HepG2 (cell line): Measurements from ENCODE around the gene FER1L5. TPM values are rescaled to one million over a fixed set of nuclear protein-coding genes. Genes with fewer than 3 reads are reported as not detected.

ENCODE experiments used
- DNMT3B ChIP-seq: conservative IDR thresholded peaks from 2 replicates; pipeline ENCODE4 v1.6.1; 2016; ENCODE audit warnings: missing biosample characterization, control low read depth
- ELF1 ChIP-seq: sonication (generic); formaldehyde crosslinking; IDR thresholded peaks from 2 replicates; pipeline ENCODE4 v1.4.0; 2020; ENCODE audit warnings: missing genetic modification reagents
- GPN1 ChIP-seq: sonication (generic); formaldehyde crosslinking; IDR thresholded peaks from 2 replicates; pipeline ENCODE4 v1.5.1; 2020; ENCODE audit warnings: missing genetic modification reagents, borderline replicate concordance
- JARID2 ChIP-seq: sonication (generic); formaldehyde crosslinking; IDR thresholded peaks from 2 replicates; pipeline ENCODE4 v1.8.1; 2023; ENCODE audit warnings: missing genetic modification reagents, inconsistent platforms; ENCODE audit not compliant: insufficient replicate concordance
- JUNB ChIP-seq: sonication (generic); formaldehyde crosslinking; IDR thresholded peaks from 2 replicates; pipeline ENCODE4 v1.8.0; 2022; ENCODE audit warnings: missing genetic modification reagents, mild to moderate bottlenecking, borderline replicate concordance
- NCOA1 ChIP-seq: sonication (generic); formaldehyde crosslinking; IDR thresholded peaks from 2 replicates; pipeline ENCODE4 v1.9.0; 2021; ENCODE audit warnings: missing genetic modification reagents
- NR2F6 ChIP-seq, 2 experiments: IDR thresholded peaks; 2 replicates each; pipeline ENCODE4 v1.6.1; 2016; ENCODE audit warnings: antibody characterized with exemption in 1 of 2, mild to moderate bottlenecking in 1 of 2
- RBAK ChIP-seq: sonication (generic); formaldehyde crosslinking; IDR thresholded peaks from 2 replicates; pipeline ENCODE4 v1.5.1; 2020; ENCODE audit warnings: mild to moderate bottlenecking, missing genetic modification reagents
- REL ChIP-seq: sonication (generic); formaldehyde crosslinking; conservative IDR thresholded peaks from 2 replicates; pipeline ENCODE4 v1.8.0; 2022; ENCODE audit warnings: mild to moderate bottlenecking, missing genetic modification reagents, moderate library complexity
- SRSF1 ChIP-seq: fragments of 200-400 bp; formaldehyde crosslinking; optimal IDR thresholded peaks from 2 replicates; pipeline ENCODE3; 2017; ENCODE audit warnings: mild to moderate bottlenecking, low read depth, low read length, moderate library complexity
- ZMYM3 ChIP-seq: sonication (generic); formaldehyde crosslinking; IDR thresholded peaks from 2 replicates; pipeline ENCODE4 v1.5.1; 2020; ENCODE audit warnings: mild to moderate bottlenecking, missing genetic modification reagents
- ZNF652 ChIP-seq: IDR thresholded peaks from 2 replicates; pipeline ENCODE4 v1.6.1; 2016; ENCODE audit warnings: low read depth, borderline replicate concordance
- polyA plus RNA-seq, 8 experiments: library from polyadenylated mRNA; depleted of rRNA in 3 of 8; stranded (reverse) in 7 of 8; unstranded in 1 of 8; fragments of >200 nt; fragmentation: Illumina TruSeq in 4 of 8; extraction: Trizol in 4 of 8; gene quantifications; 2 replicates each; pipeline versions ENCODE4 v1.2.1 to v1.2.3, GENCODE V29; 2011 to 2016; ENCODE audit warnings: low read depth in 4 of 8, missing spikeins in 1 of 8, mixed read lengths in 1 of 8; ENCODE audit not compliant: insufficient read depth in 1 of 8
- total RNA-seq, 5 experiments: library from RNA; depleted of rRNA; stranded (reverse); fragments of >200 nt; fragmentation: Illumina TruSeq; extraction: Trizol; gene quantifications; 2 replicates each; pipeline ENCODE4 v1.2.3, GENCODE V29; 2016; ENCODE audit warnings: low read depth in 1 of 5
- TF ChIP-seq, protein P1 (sequence below): sonication (generic); formaldehyde crosslinking; IDR thresholded peaks from 2 replicates; pipeline ENCODE4 v1.4.0; 2020; ENCODE audit warnings: missing genetic modification reagents, mild to moderate bottlenecking, borderline replicate concordance
- TF ChIP-seq, protein P2 (sequence below): sonication (generic); formaldehyde crosslinking; IDR thresholded peaks from 2 replicates; pipeline ENCODE4 v1.5.0; 2020; ENCODE audit warnings: missing genetic modification reagents
- TF ChIP-seq, protein P3 (sequence below): sonication (generic); formaldehyde crosslinking; IDR thresholded peaks from 2 replicates; pipeline ENCODE4 v1.9.0; 2022; ENCODE audit warnings: low read depth, missing genetic modification reagents
- TF ChIP-seq, protein P4 (sequence below): sonication (generic); formaldehyde crosslinking; IDR thresholded peaks from 2 replicates; pipeline ENCODE4 v1.5.0; 2020; ENCODE audit warnings: mild to moderate bottlenecking, missing genetic modification reagents
- TF ChIP-seq, protein P5 (sequence below): sonication (generic); formaldehyde crosslinking; IDR thresholded peaks from 2 replicates; pipeline ENCODE4 v1.5.1; 2020; ENCODE audit warnings: mild to moderate bottlenecking, missing genetic modification reagents

Gene FER1L5
- total and polyA plus RNA-seq, 2 of the 13 experiments (the other 11 are each of a cell fraction or from before 2014, with no cell fraction given) = 0.02 to 0.08 TPM

DNA sequence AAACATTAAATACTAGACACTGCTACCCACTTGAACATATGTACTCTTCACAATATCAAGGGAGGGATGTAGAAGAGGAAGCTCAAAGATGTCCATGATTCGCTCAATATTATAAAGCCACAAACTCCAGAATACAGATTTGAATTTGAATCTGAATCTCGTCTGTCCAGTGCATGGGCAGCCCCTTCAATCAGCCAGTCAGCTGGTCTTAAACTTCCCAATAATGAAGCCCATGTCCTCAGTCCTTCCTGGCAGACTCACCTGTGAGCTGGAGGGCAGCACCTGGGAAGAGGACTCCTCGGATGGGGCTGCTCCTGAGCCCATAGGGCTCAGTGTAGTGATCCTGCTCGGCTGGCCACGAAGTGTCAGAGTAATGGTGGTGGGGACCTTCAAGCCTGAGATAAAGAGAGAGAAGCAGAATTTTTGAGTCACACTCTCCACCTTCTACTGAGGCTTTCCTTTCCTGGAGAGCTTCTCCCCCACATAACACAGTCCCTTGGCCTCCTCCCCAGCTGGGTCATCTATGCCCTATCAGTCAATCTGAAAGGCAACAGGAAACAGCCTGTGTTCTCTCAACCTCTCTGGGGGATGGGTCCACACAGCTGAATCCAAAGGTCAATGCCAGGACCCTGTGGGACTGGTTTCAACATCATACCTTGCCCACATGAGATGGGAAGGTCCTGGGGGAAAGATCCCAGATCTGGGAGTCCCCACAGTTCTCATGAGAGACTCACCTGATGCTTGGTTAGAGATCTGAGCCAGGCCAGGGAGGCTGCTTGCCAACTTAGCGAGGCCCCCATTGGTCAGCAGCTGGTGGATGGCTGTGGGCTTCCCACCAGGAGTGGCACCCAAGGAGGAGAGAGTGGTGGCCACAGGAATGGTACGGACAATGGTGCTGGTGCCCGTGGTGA lies 40.9 kb upstream of the FER1L5 start (continued):
- TF ChIP-seq, protein P1, sequence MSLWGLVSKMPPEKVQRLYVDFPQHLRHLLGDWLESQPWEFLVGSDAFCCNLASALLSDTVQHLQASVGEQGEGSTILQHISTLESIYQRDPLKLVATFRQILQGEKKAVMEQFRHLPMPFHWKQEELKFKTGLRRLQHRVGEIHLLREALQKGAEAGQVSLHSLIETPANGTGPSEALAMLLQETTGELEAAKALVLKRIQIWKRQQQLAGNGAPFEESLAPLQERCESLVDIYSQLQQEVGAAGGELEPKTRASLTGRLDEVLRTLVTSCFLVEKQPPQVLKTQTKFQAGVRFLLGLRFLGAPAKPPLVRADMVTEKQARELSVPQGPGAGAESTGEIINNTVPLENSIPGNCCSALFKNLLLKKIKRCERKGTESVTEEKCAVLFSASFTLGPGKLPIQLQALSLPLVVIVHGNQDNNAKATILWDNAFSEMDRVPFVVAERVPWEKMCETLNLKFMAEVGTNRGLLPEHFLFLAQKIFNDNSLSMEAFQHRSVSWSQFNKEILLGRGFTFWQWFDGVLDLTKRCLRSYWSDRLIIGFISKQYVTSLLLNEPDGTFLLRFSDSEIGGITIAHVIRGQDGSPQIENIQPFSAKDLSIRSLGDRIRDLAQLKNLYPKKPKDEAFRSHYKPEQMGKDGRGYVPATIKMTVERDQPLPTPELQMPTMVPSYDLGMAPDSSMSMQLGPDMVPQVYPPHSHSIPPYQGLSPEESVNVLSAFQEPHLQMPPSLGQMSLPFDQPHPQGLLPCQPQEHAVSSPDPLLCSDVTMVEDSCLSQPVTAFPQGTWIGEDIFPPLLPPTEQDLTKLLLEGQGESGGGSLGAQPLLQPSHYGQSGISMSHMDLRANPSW (CRISPR knock-in tag) = no peak
- TF ChIP-seq ZNF652 (CRISPR knock-in tag) (peak; percentile 28; the same call in 1 of the 2 replicates), ZMYM3 (CRISPR knock-in tag) (peak; percentile 94), ELF1 (CRISPR knock-in tag) (peak; percentile 64), JARID2 (CRISPR knock-in tag) (no peak), RBAK (CRISPR knock-in tag) (no peak), GPN1 (CRISPR knock-in tag) (no peak), REL (CRISPR knock-in tag) (0 out of 2 replicates have a peak, but pooled peaks have one; percentile 49), NR2F6 (IDR thresholded peaks at IDR 0.05) (peak; percentile 95), NR2F6 (CRISPR knock-in tag; IDR thresholded peaks at IDR 0.05) (peak; percentile 99), NCOA1 (CRISPR knock-in tag) (0 out of 2 replicates have a peak, but pooled peaks have one; percentile 20), DNMT3B (no peak), SRSF1 (no peak), JUNB (CRISPR knock-in tag) (no peak)
- TF ChIP-seq, protein P2, sequence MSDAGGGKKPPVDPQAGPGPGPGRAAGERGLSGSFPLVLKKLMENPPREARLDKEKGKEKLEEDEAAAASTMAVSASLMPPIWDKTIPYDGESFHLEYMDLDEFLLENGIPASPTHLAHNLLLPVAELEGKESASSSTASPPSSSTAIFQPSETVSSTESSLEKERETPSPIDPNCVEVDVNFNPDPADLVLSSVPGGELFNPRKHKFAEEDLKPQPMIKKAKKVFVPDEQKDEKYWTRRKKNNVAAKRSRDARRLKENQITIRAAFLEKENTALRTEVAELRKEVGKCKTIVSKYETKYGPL (CRISPR knock-in tag) = no peak
- TF ChIP-seq, protein P3, sequence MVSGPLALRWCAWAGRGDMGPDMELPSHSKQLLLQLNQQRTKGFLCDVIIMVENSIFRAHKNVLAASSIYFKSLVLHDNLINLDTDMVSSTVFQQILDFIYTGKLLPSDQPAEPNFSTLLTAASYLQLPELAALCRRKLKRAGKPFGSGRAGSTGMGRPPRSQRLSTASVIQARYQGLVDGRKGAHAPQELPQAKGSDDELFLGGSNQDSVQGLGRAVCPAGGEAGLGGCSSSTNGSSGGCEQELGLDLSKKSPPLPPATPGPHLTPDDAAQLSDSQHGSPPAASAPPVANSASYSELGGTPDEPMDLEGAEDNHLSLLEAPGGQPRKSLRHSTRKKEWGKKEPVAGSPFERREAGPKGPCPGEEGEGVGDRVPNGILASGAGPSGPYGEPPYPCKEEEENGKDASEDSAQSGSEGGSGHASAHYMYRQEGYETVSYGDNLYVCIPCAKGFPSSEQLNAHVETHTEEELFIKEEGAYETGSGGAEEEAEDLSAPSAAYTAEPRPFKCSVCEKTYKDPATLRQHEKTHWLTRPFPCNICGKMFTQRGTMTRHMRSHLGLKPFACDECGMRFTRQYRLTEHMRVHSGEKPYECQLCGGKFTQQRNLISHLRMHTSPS (CRISPR knock-in tag) = peak; percentile 95; the same call in 1 of the 2 replicates
- TF ChIP-seq, protein P4, sequence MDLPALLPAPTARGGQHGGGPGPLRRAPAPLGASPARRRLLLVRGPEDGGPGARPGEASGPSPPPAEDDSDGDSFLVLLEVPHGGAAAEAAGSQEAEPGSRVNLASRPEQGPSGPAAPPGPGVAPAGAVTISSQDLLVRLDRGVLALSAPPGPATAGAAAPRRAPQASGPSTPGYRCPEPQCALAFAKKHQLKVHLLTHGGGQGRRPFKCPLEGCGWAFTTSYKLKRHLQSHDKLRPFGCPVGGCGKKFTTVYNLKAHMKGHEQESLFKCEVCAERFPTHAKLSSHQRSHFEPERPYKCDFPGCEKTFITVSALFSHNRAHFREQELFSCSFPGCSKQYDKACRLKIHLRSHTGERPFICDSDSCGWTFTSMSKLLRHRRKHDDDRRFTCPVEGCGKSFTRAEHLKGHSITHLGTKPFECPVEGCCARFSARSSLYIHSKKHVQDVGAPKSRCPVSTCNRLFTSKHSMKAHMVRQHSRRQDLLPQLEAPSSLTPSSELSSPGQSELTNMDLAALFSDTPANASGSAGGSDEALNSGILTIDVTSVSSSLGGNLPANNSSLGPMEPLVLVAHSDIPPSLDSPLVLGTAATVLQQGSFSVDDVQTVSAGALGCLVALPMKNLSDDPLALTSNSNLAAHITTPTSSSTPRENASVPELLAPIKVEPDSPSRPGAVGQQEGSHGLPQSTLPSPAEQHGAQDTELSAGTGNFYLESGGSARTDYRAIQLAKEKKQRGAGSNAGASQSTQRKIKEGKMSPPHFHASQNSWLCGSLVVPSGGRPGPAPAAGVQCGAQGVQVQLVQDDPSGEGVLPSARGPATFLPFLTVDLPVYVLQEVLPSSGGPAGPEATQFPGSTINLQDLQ = no peak
- TF ChIP-seq, protein P5, sequence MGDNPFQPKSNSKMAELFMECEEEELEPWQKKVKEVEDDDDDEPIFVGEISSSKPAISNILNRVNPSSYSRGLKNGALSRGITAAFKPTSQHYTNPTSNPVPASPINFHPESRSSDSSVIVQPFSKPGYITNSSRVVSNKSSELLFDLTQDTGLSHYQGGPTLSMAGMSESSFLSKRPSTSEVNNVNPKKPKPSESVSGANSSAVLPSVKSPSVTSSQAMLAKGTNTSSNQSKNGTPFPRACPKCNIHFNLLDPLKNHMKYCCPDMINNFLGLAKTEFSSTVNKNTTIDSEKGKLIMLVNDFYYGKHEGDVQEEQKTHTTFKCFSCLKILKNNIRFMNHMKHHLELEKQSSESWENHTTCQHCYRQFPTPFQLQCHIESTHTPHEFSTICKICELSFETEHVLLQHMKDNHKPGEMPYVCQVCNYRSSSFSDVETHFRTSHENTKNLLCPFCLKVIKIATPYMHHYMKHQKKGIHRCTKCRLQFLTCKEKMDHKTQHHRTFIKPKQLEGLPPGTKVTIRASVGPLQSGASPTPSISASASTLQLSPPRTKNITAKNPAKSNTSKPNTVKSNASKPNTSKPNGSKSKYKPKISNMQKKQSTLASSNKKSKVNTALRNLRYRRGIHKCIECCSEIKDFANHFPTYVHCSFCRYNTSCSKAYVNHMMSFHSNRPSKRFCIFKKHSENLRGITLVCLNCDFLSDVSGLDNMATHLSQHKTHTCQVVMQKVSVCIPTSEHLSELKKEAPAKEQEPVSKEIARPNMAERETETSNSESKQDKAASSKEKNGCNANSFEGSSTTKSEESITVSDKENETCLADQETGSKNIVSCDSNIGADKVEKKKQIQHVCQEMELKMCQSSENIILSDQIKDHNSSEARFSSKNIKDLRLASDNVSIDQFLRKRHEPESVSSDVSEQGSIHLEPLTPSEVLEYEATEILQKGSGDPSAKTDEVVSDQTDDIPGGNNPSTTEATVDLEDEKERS = peak; percentile 91
